Amygdala (tissue), 56 donors: Measurements from ENCODE around the gene CALML6.
A peak's percentile ranks its signal among the peaks of the same experiment; 100 is the strongest.

ENCODE experiments used
- DNase-seq, 56 donors: peaks; one replicate each; lab custom pipeline; 2025; lab: John Stamatoyannopoulos, UW

CALML6 gene

DNA sequence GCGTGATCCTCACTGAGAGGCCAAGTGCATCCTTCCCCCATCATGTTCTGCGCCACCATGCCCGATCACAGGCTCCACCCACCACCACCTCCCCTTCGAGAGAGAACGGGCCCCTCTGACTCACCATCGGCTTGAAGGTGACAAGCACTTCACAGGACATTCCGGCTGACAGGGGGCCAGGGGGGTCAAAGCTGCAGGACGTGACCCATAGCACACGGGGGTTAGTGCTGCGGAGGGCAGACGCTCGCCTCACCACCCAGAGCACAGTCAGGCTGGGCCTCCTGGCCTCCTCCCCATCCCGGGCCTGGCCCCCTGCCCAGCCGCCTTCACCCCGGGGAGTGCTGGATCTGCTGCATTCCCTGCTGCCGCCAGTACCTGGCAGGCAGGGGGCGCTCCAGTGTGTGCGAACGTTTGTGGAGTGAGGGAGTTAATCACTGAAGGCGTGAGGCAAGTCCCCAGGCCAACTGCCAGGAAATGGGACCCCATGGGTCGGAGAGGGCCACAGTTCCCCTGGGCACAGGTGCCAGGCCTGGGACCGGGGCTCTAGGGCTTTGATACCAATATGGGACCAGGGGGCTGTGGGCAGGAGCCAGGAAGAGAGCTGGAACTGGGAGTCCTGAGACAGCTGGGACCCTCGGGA lies 44.9 kb downstream of the CALML6 start:
- peak in 40 of 56 donors; percentile 8 to 72 (median 40) for DNase-seq

DNA sequence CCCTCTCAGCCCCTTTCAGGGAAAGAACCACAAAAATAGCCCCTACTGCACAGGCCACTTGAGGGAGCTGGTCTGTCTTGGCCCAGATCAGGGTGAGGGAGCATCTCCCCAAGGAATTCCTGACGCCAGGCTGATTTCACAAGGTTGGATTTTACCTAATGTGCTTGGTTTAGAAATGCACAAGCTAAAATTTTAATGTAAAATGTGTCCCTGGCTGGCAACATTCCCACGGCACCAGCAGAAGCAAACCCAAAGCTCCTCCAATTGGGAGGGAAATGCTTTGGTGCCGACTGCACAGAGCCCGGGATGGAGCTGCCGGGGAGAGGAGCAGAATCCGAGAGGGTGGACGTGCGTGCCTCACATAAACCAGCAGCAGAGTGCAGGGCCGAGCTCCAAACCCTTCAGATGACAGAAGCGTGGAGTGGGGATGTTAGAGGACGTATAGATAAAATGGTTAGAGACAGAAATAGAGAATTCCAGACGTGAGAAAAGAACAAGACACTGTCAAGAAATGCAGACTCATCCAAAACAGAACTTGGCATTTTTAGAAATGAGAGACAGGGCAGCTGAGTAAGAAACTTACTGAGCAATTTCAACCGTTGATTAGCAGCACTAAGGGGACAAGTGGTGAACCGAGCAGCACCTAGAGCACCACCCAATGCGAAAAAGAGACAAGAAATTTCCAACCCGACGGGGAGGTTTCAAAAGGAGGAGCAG lies 45.6 kb downstream of the CALML6 start:
- DNase-seq, result peak in 1 of 56 donors; percentile 12

DNA sequence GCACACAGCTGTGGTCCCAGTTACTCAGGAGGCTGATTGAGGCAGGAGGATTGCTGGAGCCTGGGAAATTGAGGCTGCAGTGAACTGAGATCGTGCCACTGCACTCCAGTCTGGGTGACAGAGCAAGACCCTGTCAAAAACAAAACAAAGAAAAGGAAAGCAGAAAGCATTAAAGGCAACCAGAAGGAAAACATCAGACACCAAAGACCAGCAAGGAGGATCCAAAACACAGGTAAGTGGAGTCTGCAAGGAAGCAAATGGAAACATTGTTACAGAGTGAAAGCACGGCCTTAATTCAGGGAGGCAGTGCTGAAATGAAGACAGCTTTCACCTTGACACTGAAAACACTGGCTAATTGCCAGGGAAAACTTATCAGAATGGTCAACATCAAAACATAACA lies 47.7 kb downstream of the CALML6 start:
- no peak for DNase-seq

DNA sequence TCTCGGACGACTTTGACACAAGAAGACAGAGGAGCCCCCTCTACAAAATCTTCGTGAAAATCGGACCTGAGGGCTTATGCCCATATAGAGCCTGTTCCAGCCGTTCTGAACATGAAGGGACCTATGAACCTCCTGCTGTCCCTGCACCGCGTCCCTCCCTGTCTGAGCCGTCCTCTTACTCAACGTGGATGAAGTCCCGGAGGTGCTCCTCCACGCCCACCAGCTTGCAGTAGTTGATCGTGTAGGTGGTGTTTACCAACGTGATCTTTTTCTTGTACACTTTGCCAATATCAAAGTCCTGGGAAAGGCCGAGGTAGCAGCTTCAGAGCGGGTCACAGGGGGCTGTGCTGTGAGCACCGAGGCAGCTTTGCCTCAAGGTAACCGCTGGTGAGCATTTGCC lies 48.5 kb downstream of the CALML6 start:
- DNase-seq, result no peak

DNA sequence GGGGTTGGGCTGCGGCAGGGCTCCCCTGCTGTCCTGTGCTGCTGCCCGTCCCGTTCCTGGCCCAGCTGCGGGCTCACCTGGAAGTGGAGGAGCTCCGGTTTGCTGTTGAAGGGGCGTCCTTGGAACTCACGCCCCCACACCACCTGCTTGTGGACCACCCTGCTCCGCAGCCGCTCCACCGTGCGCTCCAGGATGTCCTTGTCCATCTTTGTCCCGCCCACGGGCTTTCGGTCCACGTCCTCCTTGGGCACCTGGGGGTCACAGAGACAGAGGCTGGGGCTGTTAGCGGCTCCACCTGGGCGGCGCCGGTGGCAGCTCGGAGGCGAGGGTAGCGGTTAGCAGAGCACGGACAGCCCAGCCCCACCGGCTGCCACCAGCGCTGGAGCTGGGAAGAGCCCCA lies 49.8 kb downstream of the CALML6 start:
- DNase-seq, result no peak

DNA sequence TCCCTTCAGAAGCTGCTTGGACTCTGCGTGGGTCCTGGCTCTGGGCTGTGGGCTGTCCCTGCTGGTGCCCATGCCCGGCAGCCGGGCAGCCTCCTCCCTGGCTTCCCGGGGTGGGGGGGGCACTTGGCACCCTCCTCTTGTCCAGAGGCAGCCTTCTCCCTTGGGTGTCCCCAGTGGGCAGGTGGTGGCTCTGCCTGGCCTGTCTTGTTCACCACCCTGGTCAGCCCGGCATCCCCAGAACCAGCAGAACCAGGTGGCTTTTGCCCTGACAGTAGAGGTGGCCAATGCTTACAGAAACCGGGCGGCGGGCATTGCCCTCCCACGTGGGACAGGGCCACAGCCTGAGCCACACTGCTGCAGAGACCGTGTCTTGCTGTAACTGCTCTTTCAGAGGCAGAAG lies 50.5 kb downstream of the CALML6 start:
- DNase-seq, result no peak

DNA sequence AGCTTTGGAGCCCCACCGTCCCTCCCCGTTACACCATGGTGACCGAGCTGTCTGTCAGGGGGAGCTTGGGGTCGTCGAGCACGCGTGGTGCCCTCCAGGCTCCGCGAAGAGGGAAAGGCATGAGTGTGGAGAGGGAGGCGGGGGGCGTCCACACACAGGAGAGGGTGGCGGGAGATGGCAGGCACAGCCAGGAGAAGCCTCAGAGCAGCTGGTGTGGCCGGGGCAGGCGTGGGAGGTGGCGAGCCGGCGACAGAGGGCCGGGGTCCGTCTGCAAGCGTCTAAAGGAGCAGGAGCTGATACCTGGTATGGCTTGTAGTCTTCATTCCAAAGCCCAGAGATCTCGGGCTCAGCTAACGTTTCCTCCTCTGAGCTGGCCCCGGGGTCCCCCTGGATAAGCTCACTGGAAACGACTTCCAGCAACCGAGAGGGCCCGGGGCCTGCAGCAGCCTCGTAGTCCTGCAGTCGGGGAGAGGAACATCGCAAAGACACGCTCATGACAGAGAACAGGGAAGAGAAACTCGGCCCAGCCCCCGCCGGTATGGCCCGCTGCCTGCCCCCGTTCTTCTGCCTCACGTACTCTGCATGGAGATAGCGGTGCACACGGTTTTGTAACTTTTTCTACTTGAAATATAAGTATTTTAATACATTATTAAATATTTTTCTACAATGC lies 51.1 kb downstream of the CALML6 start:
- peak in 12 of 56 donors; percentile 2 to 43 (median 20) for DNase-seq
